Hepatocyte (in vitro differentiated cells): ENCODE data around the gene KIAA0825.

Experiments used
- CTCF ChIP-seq: fragments of 200-600 bp; sonication (generic); IDR thresholded peaks from 2 replicates; pipeline ENCODE4 v1.5.1; 2016; ENCODE audit warnings: antibody characterized with exemption, mild to moderate bottlenecking; ENCODE audit not compliant: poor library complexity
- EZH2 ChIP-seq: fragments of 200-600 bp; sonication (generic); IDR thresholded peaks from 2 replicates; pipeline ENCODE4 v1.6.1; 2016; ENCODE audit warnings: antibody characterized with exemption, mild to moderate bottlenecking, borderline replicate concordance

- TF ChIP-seq CTCF: no peak
- TF ChIP-seq EZH2: no peak
These were observed 372.8 kb downstream of the KIAA0825 start for GRCh38 chr5:94245608-94246007.
